ENCODE measurements around the gene CA5B. TPM values are rescaled to one million over a fixed set of nuclear protein-coding genes. Genes with fewer than 3 reads are reported as not detected.

The CA5B gene, protein sequence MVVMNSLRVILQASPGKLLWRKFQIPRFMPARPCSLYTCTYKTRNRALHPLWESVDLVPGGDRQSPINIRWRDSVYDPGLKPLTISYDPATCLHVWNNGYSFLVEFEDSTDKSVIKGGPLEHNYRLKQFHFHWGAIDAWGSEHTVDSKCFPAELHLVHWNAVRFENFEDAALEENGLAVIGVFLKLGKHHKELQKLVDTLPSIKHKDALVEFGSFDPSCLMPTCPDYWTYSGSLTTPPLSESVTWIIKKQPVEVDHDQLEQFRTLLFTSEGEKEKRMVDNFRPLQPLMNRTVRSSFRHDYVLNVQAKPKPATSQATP
- 1.9 to 2.9 TPM (median 2.4 TPM) in 5 replicates for total RNA-seq (2022; extraction: Qiagen RNA extraction; ENCODE audit: low read depth)

DNA sequence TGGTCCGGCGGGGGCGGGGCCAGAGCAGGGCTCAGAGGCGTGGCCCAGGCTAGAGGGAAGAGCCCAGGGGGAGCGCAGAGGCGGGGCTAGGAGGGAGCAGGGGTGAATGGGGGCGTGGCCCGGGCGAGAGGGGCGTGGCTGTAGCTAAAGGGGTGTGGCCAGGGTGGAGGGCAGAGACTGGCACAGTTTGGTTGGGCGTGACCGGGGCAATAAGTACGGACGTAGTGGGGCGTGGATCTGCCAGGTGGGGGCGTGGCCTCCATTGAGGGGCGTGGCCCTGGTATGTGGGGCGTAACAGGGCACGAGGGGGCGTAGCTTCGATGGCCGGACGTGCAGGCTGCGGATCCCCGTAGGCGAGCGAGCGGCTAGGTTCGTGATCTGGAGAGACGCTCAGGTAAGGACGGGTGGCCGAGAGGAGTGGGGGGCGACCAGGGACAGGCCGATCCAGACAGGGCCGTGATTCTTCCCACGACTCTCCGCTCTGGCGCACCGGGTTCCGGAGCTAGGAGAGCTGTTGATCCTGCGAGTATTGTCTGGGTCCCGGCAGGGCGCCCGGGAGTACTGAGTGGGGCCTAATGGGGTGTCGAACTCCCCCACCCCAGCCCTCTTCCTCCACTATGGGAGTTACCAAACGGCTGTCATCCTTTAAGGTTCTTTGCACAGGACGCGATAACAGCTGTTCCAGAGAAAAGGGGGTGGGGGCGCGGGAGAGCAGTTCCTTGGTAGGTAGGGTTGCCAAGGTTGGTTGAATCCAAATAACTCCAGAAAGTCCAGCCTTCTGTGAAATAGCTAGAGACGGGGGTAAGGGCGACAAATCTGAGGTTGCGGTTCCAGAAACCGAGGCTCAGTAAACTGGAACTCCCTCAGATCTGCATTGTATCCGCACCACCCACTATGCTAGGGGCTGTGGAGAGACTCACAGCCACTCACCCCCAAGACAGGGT, at the start of gene CA5B:
TSS of gene CA5B (plus strand) at position 312 of the 944 bp plus-strand sequence. CDS start 11,754 bp downstream, outside the sequence.

GRCh38 chrX:15789979-15790768, 52.1 kb downstream of the CA5B start, which contains the start of gene ZRSR2:
TSS of gene ZRSR2 (plus strand) at chrX:15790484. CDS start at chrX:15790496, 12 bp downstream.

Other genes starting within 250 kb of the CA5B start
- 49.8 to 58.6 TPM (median 57.7 TPM) in 5 replicates for gene PIR, start 244.9 kb upstream of the CA5B start, total RNA-seq (2022; extraction: Qiagen RNA extraction; ENCODE audit: low read depth)
- not detected in 5 replicates for gene BMX, start 237.5 kb upstream of the CA5B start, total RNA-seq (2022; extraction: Qiagen RNA extraction; ENCODE audit: low read depth)
- gene ACE2, start 137.3 kb upstream of the CA5B start, total RNA-seq (2022; extraction: Qiagen RNA extraction; ENCODE audit: low read depth): 0.01 TPM in 1 of 5 replicates, not detected in the others
- gene CLTRN, start 73.5 kb upstream of the CA5B start, total RNA-seq (2022; extraction: Qiagen RNA extraction; ENCODE audit: low read depth): 0.70 to 1.5 TPM (median 0.77 TPM) in 5 replicates
- 9.1 to 15.1 TPM (median 11.2 TPM) in 5 replicates for gene ZRSR2, start 52.2 kb downstream of the CA5B start, total RNA-seq (2022; extraction: Qiagen RNA extraction; ENCODE audit: low read depth)
- gene AP1S2, start 116.5 kb downstream of the CA5B start, total RNA-seq (2022; extraction: Qiagen RNA extraction; ENCODE audit: low read depth): 18.2 to 20.3 TPM (median 19.4 TPM) in 5 replicates

All from A549 treated with CpdA at 1 μM for 4 hours (cell line).